CD14-positive monocyte (primary cell): Measurements from ENCODE around the gene RNF17. TPM values are rescaled to one million over a fixed set of nuclear protein-coding genes. Genes with fewer than 3 reads are reported as not detected.

Experiments used
- DNase-seq, 3 donors: peaks; one replicate each; pipeline ENCODE4 v3.0.0-alpha.2; 2011 to 2022
- H2AFZ ChIP-seq: 2 replicates; pipeline ENCODE4 v1.6.0; 2012; ENCODE audit warnings: mild to moderate bottlenecking, low read depth, low read length, inconsistent platforms; ENCODE audit not compliant: insufficient read depth, poor library complexity, severe bottlenecking
- H3K27ac ChIP-seq, 2 donors: 1 replicate in 1 of 2; 2 replicates in 1 of 2; pipeline ENCODE4 v1.5.1; 2012 to 2013; ENCODE audit warnings: low read length in 2 of 2, control low read depth in 1 of 2, inconsistent platforms in 1 of 2, low read depth in 1 of 2, mild to moderate bottlenecking in 1 of 2
- H3K27me3 ChIP-seq, 2 donors: one replicate each; pipeline versions ENCODE4 v1.6.0 to v1.6.1; 2011 to 2013; ENCODE audit warnings: low read length in 2 of 2; ENCODE audit not compliant: control insufficient read depth in 2 of 2, insufficient read depth in 2 of 2
- H3K36me3 ChIP-seq, 2 donors: replicated peaks in 1 of 2; 1 replicate in 1 of 2; 2 replicates in 1 of 2; pipeline versions ENCODE4 v1.5.1 to v1.6.1; 2012 to 2013; ENCODE audit warnings: low read length in 2 of 2, control low read depth in 1 of 2, inconsistent platforms in 1 of 2, mild to moderate bottlenecking in 1 of 2; ENCODE audit not compliant: insufficient read depth in 2 of 2, control insufficient read depth in 1 of 2
- H3K4me1 ChIP-seq, 2 donors: 1 replicate in 1 of 2; 2 replicates in 1 of 2; pipeline versions ENCODE4 v1.5.1 to v1.6.1; 2012 to 2013; ENCODE audit warnings: low read length in 2 of 2, control low read depth in 1 of 2, inconsistent platforms in 1 of 2, mild to moderate bottlenecking in 1 of 2, moderate library complexity in 1 of 2; ENCODE audit not compliant: insufficient read depth in 2 of 2, control insufficient read depth in 1 of 2
- H3K4me2 ChIP-seq: replicated peaks from 2 replicates; pipeline ENCODE3; 2012; ENCODE audit warnings: low read length, moderate library complexity, mild to moderate bottlenecking; ENCODE audit not compliant: poor library complexity, severe bottlenecking; ENCODE audit errors: extremely low read depth
- H3K4me3 ChIP-seq, 3 experiments: fragments of 200-600 bp in 1 of 3; sonication (generic) in 1 of 3; replicated peaks in 1 of 3; 1 replicate in 2 of 3; 2 replicates in 1 of 3; pipeline ENCODE4 v1.5.1; 2011 to 2013; ENCODE audit warnings: low read length in 3 of 3, mild to moderate bottlenecking in 3 of 3, control low read depth in 2 of 3, low read depth in 2 of 3, inconsistent platforms in 1 of 3, moderate library complexity in 1 of 3
- H3K79me2 ChIP-seq: 2 replicates; pipeline ENCODE4 v1.6.0; 2012; ENCODE audit warnings: mild to moderate bottlenecking, control low read depth, inconsistent platforms, low read length, moderate library complexity; ENCODE audit not compliant: insufficient read depth
- H3K9ac ChIP-seq: 2 replicates; pipeline ENCODE4 v1.6.0; 2017; ENCODE audit warnings: low read length, mild to moderate bottlenecking; ENCODE audit not compliant: insufficient read depth, poor library complexity, severe bottlenecking
- H3K9me3 ChIP-seq, 2 donors: replicated peaks in 1 of 2; 1 replicate in 1 of 2; 2 replicates in 1 of 2; pipeline versions ENCODE4 v1.5.1 to v1.6.1; 2012 to 2013; ENCODE audit warnings: low read length in 2 of 2, control low read depth in 1 of 2; ENCODE audit not compliant: control insufficient read depth in 1 of 2, insufficient read depth in 1 of 2
- H4K20me1 ChIP-seq: 2 replicates; pipeline ENCODE4 v1.6.0; 2012; ENCODE audit warnings: mild to moderate bottlenecking, low read length, control low read depth, moderate library complexity; ENCODE audit not compliant: insufficient read depth
- H3K27ac Mint-ChIP-seq, 7 donors: one replicate each; pipeline ENCODE4 v1.8.0; 2020; ENCODE audit warnings: mild to moderate bottlenecking in 7 of 7, mixed read lengths in 7 of 7, moderate library complexity in 6 of 7, inconsistent platforms in 2 of 7
- H3K27me3 Mint-ChIP-seq, 3 donors: one replicate each; pipeline ENCODE4 v1.8.0; 2021 to 2022; ENCODE audit warnings: low read depth in 3 of 3, mild to moderate bottlenecking in 3 of 3, mixed read lengths in 3 of 3, moderate library complexity in 3 of 3, inconsistent platforms in 1 of 3
- H3K36me3 Mint-ChIP-seq, 2 donors: one replicate each; pipeline ENCODE4 v1.8.0; 2020; ENCODE audit warnings: mixed read lengths in 2 of 2, inconsistent platforms in 1 of 2, mild to moderate bottlenecking in 1 of 2
- H3K4me1 Mint-ChIP-seq: one replicate; pipeline ENCODE4 v1.8.0; 2020; ENCODE audit warnings: mild to moderate bottlenecking, mixed read lengths
- H3K4me3 Mint-ChIP-seq, 2 donors: one replicate each; pipeline ENCODE4 v1.8.0; 2020; ENCODE audit warnings: mild to moderate bottlenecking in 2 of 2, mixed read lengths in 2 of 2, moderate library complexity in 1 of 2
- H3K9me3 Mint-ChIP-seq, 7 donors: one replicate each; pipeline ENCODE4 v1.8.0; 2020 to 2022; ENCODE audit warnings: mixed read lengths in 7 of 7, mild to moderate bottlenecking in 6 of 7, moderate library complexity in 6 of 7, inconsistent platforms in 2 of 7
- CTCF ChIP-seq: fragments of 200-600 bp; IDR thresholded peaks from one replicate; pipeline ENCODE4 v1.8.0; 2022; ENCODE audit warnings: antibody characterized with exemption, mild to moderate bottlenecking
- WGBS: methylation state at CpG from one replicate; pipeline ENCODE4 v1.1.5; 2013; ENCODE audit warnings: missing lambda C conversion rate; ENCODE audit not compliant: insufficient coverage; 5-methylcytosine and 5-hydroxymethylcytosine counted together
- intact Hi-C, 2 donors: fragments of 100-400 bp; cut with micrococcal nuclease; formaldehyde crosslinking; loops; one replicate each; pipeline versions ENCODE4 v1.15.0 to v1.15.1; 2023
- polyA plus RNA-seq, 3 donors: library from polyadenylated mRNA; depleted of rRNA in 1 of 3; unstranded in 2 of 3; stranded (reverse) in 1 of 3; fragments of 300-500 nt in 2 of 3; fragments of >200 nt in 1 of 3; fragmentation: Illumina TruSeq in 2 of 3; gene quantifications; 1 replicate in 2 of 3; 2 replicates in 1 of 3; pipeline ENCODE4 v1.2.3, GENCODE V29; 2012 to 2021

The RNF17 gene
- polyA plus RNA-seq, 3 donors: not detected

DNA sequence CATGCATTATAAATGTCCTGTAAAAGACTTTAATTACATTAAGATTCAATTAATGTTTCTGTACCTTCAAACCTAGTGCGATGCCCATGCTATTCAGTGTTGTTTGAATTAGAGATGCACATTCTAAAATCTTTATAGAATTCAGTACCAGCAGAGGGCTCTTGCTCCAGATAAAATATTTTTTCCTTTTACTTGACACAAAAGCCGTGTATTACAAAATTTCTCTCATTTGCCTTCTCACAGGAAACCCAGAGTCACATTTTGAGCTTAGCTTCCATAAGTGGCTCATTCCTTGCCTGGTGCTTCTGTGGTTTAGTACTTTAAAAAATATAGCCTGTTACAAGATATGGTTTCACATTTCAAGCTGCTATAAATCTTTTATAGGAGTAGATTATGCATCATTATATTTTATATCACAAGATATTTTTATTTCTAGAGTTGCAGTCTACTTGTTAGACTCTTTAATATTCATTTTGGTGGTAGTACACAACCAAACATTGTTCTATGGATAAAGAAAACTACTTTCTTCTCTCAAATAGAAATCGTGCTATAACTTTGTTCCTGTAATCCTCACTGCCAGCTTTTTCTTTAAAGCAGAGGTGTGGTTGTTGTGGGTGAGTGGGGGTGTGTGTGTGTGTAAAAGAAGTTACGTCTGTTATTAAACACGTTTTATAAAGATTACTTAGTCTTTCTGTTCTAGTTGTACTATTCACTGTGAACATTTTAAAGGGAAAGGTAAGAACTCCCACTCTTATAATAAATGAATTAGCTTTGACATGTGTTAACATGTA, 101.4 kb downstream of the RNF17 start:
- no peak overlapping the region for H3K4me3 ChIP-seq
- TF ChIP-seq CTCF: no peak
- no peak overlapping the region for H3K4me2 ChIP-seq
- no CpG with 5 or more reads among the region's 5 CpGs for WGBS
- peaks cover 0 to 5% (median 2%) of the 10 kb centered on the region in 3 donors for H3K27me3 Mint-ChIP-seq
- no peak overlapping the region for H3K4me3 Mint-ChIP-seq
- H3K36me3 ChIP-seq: no peaks in the 10 kb centered on the region
- intact Hi-C loops: no loop called here
- H3K9me3 ChIP-seq: no peaks in the 10 kb centered on the region
- H3K27ac Mint-ChIP-seq: no peak overlapping the region
- no peaks in the 10 kb centered on the region for H3K36me3 Mint-ChIP-seq
- H3K79me2 ChIP-seq: no peaks in the 10 kb centered on the region
- no peak overlapping the region for H2AFZ ChIP-seq
- H3K27me3 ChIP-seq: no peaks in the 10 kb centered on the region
- no peak overlapping the region for H3K27ac ChIP-seq
- H3K4me1 Mint-ChIP-seq: peaks cover 10% of the 10 kb centered on the region
- no peaks in the 10 kb centered on the region for H3K4me1 ChIP-seq
- H3K9me3 Mint-ChIP-seq: peaks cover 0 to 3% (median 0%) of the 10 kb centered on the region in 7 donors
- no peak overlapping the region for H3K9ac ChIP-seq
- H4K20me1 ChIP-seq: no peaks in the 10 kb centered on the region
- no peak for DNase-seq

GRCh38 chr13:24866488-24866887, 102.5 kb downstream of the RNF17 start:
- H3K27me3 ChIP-seq: no peaks in the 10 kb centered on the region
- H3K4me1 ChIP-seq: no peaks in the 10 kb centered on the region
- TF ChIP-seq CTCF: no peak
- H3K79me2 ChIP-seq: no peaks in the 10 kb centered on the region
- H2AFZ ChIP-seq: no peak overlapping the region
- no peaks in the 10 kb centered on the region for H3K9me3 ChIP-seq
- Mint-ChIP-seq H3K4me3 (no peak overlapping the region), H3K27ac (no peak overlapping the region), H3K36me3 (no peaks in the 10 kb centered on the region), H3K4me1 (peaks cover 10% of the 10 kb centered on the region), H3K9me3 (peaks cover 0 to 3% (median 0%) of the 10 kb centered on the region in 7 donors), H3K27me3 (peaks cover 0 to 5% (median 2%) of the 10 kb centered on the region in 3 donors)
- no peaks in the 10 kb centered on the region for H3K36me3 ChIP-seq
- WGBS: no CpG with 5 or more reads among the region's 2 CpGs
- H3K4me3 ChIP-seq: no peak overlapping the region
- intact Hi-C loops: no loop called here
- H3K9ac ChIP-seq: no peak overlapping the region
- H4K20me1 ChIP-seq: no peaks in the 10 kb centered on the region
- H3K27ac ChIP-seq: no peak overlapping the region
- no peak overlapping the region for H3K4me2 ChIP-seq
- DNase-seq: no peak
